IPS DF 6.9 (cell line): ENCODE data around the gene TTC29.
"Not testable (repeated sequence)": the region's sequence is repeated elsewhere in the genome, so short reads cannot be mapped to it uniquely, and the experiment has no call there.

Experiments used
- DNase-seq: peaks from one replicate; pipeline ENCODE4 v3.0.0-alpha.2; 2013; ENCODE audit warnings: low read depth, low spot score
- H3K27ac ChIP-seq: one replicate; pipeline ENCODE4 v1.5.1; 2013; ENCODE audit warnings: low read length, control low read depth
- H3K27me3 ChIP-seq: 2 replicates; pipeline ENCODE4 v1.6.1; 2013; ENCODE audit warnings: mild to moderate bottlenecking, low read length; ENCODE audit not compliant: control insufficient read depth, insufficient read depth
- H3K36me3 ChIP-seq: 2 replicates; pipeline ENCODE4 v1.6.1; 2013; ENCODE audit warnings: low read length; ENCODE audit not compliant: control insufficient read depth, insufficient read depth
- H3K4me1 ChIP-seq: 2 replicates; pipeline ENCODE4 v1.6.1; 2013; ENCODE audit warnings: low read length; ENCODE audit not compliant: control insufficient read depth, insufficient read depth
- H3K4me3 ChIP-seq: 2 replicates; pipeline ENCODE4 v1.5.1; 2013; ENCODE audit warnings: mild to moderate bottlenecking, low read length
- H3K9me3 ChIP-seq: 2 replicates; pipeline ENCODE4 v1.6.1; 2013; ENCODE audit warnings: low read length, inconsistent platforms; ENCODE audit not compliant: control insufficient read depth, insufficient read depth
- WGBS: extraction: QIAGEN DNeasy Blood & Tissue Kit; methylation state at CpG from one replicate; pipeline ENCODE4 v1.1.7; 2013; ENCODE audit warnings: mixed read lengths, missing lambda C conversion rate; ENCODE audit not compliant: insufficient read length, insufficient coverage; 5-methylcytosine and 5-hydroxymethylcytosine counted together

TTC29 gene

GRCh38 chr4:146822980-146823379 lies 122.7 kb downstream of the TTC29 start:
- H3K4me3 ChIP-seq, DNase-seq, H3K9me3 ChIP-seq, H3K27me3 ChIP-seq, H3K4me1 ChIP-seq, H3K36me3 ChIP-seq, H3K27ac ChIP-seq: not testable (repeated sequence)
- no CpG with 5 or more reads among the region's 1 CpG for WGBS

- no CpG with 5 or more reads among the region's 5 CpGs for WGBS
- no peaks in the 10 kb centered on the region for H3K36me3 ChIP-seq
- H3K27me3 ChIP-seq = no peaks in the 10 kb centered on the region
- no peak overlapping the region for H3K4me3 ChIP-seq
- no peaks in the 10 kb centered on the region for H3K9me3 ChIP-seq
- no peak for DNase-seq
- H3K27ac ChIP-seq = no peak overlapping the region
- no peaks in the 10 kb centered on the region for H3K4me1 ChIP-seq
These were observed 130.9 kb downstream of the TTC29 start for GRCh38 chr4:146814750-146815149.

- Histone ChIP-seq H3K36me3 (no peaks in the 10 kb centered on the region), H3K4me3 (no peak overlapping the region), H3K27ac (no peak overlapping the region), H3K27me3 (no peaks in the 10 kb centered on the region), H3K9me3 (no peaks in the 10 kb centered on the region), H3K4me1 (no peaks in the 10 kb centered on the region)
- DNase-seq = no peak
- WGBS = no CpG with 5 or more reads among the region's 2 CpGs
These were observed 150.0 kb downstream of the TTC29 start for GRCh38 chr4:146795711-146796110.

- DNase-seq = no peak
- no peaks in the 10 kb centered on the region for H3K27me3 ChIP-seq
- no peak overlapping the region for H3K4me3 ChIP-seq
- H3K9me3 ChIP-seq = no peaks in the 10 kb centered on the region
- no peaks in the 10 kb centered on the region for H3K36me3 ChIP-seq
- H3K4me1 ChIP-seq = no peaks in the 10 kb centered on the region
- no peak overlapping the region for H3K27ac ChIP-seq
These were observed 151.9 kb downstream of the TTC29 start for GRCh38 chr4:146793727-146794126.

GRCh38 chr4:146791439-146791838 lies 154.2 kb downstream of the TTC29 start:
- Histone ChIP-seq H3K4me3 (no peak overlapping the region), H3K36me3 (no peaks in the 10 kb centered on the region), H3K27ac (no peak overlapping the region), H3K27me3 (no peaks in the 10 kb centered on the region), H3K4me1 (no peaks in the 10 kb centered on the region), H3K9me3 (no peaks in the 10 kb centered on the region)
- no peak for DNase-seq
- WGBS = no CpG with 5 or more reads among the region's 1 CpG

GRCh38 chr4:146790515-146790914 lies 155.1 kb downstream of the TTC29 start:
- Histone ChIP-seq H3K27me3 (no peaks in the 10 kb centered on the region), H3K27ac (no peak overlapping the region), H3K9me3 (no peaks in the 10 kb centered on the region), H3K4me1 (no peaks in the 10 kb centered on the region), H3K4me3 (no peak overlapping the region), H3K36me3 (no peaks in the 10 kb centered on the region)
- DNase-seq = no peak

- no peaks in the 10 kb centered on the region for H3K4me1 ChIP-seq
- no peak overlapping the region for H3K27ac ChIP-seq
- no peaks in the 10 kb centered on the region for H3K36me3 ChIP-seq
- no peak overlapping the region for H3K4me3 ChIP-seq
- no peaks in the 10 kb centered on the region for H3K27me3 ChIP-seq
- WGBS = no CpG with 5 or more reads among the region's 3 CpGs
- H3K9me3 ChIP-seq = no peaks in the 10 kb centered on the region
- DNase-seq = no peak
These were observed 157.9 kb downstream of the TTC29 start for GRCh38 chr4:146787731-146788130.

- no CpG with 5 or more reads among the region's 8 CpGs for WGBS
- H3K36me3 ChIP-seq = no peaks in the 10 kb centered on the region
- no peaks in the 10 kb centered on the region for H3K27me3 ChIP-seq
- DNase-seq = no peak
- H3K4me1 ChIP-seq = no peaks in the 10 kb centered on the region
- no peak overlapping the region for H3K27ac ChIP-seq
- no peak overlapping the region for H3K4me3 ChIP-seq
- no peaks in the 10 kb centered on the region for H3K9me3 ChIP-seq
These were observed 169.0 kb downstream of the TTC29 start for GRCh38 chr4:146776691-146777090.

GRCh38 chr4:146763560-146763959 lies 182.1 kb downstream of the TTC29 start:
- Histone ChIP-seq H3K27me3 (no peaks in the 10 kb centered on the region), H3K27ac (no peak overlapping the region), H3K36me3 (no peaks in the 10 kb centered on the region), H3K9me3 (no peaks in the 10 kb centered on the region), H3K4me3 (no peak overlapping the region), H3K4me1 (no peaks in the 10 kb centered on the region)
- WGBS = no CpG with 5 or more reads among the region's 2 CpGs
- DNase-seq = no peak

- Histone ChIP-seq H3K9me3 (no peaks in the 10 kb centered on the region), H3K36me3 (no peaks in the 10 kb centered on the region), H3K4me1 (no peaks in the 10 kb centered on the region), H3K4me3 (no peak overlapping the region), H3K27me3 (no peaks in the 10 kb centered on the region), H3K27ac (no peak overlapping the region)
- WGBS = no CpG with 5 or more reads among the region's 2 CpGs
- no peak for DNase-seq
These were observed 183.6 kb downstream of the TTC29 start for GRCh38 chr4:146762016-146762415.

- peak; percentile 4 for DNase-seq
- no peaks in the 10 kb centered on the region for H3K4me1 ChIP-seq
- 78% methylated on average over 1 of the region's 2 CpGs for WGBS
These were observed 203.2 kb downstream of the TTC29 start for GRCh38 chr4:146742416-146742815.

More at GRCh38 chr4:146742416-146742815, 203.2 kb downstream of the TTC29 start:
- Histone ChIP-seq H3K4me3 (no peak overlapping the region), H3K27ac (no peak overlapping the region), H3K27me3 (no peaks in the 10 kb centered on the region), H3K9me3 (no peaks in the 10 kb centered on the region), H3K36me3 (no peaks in the 10 kb centered on the region)
